Neural progenitor cell (in vitro differentiated cells): Measurements from ENCODE around the gene UVSSA. TPM values are rescaled to one million over a fixed set of nuclear protein-coding genes. Genes with fewer than 3 reads are reported as not detected.

Experiments used
- DNase-seq: peaks from one replicate; pipeline ENCODE4 v3.0.0-alpha.2; 2016; ENCODE audit warnings: low spot score
- H2AFZ ChIP-seq: fragments of 200-600 bp; sonication (generic); replicated peaks from 2 replicates; pipeline ENCODE4 v1.6.1; 2016; ENCODE audit warnings: antibody characterized with exemption
- H3F3A ChIP-seq: fragments of 200-600 bp; sonication (generic); 2 replicates; pipeline ENCODE4 v1.6.1; 2016; ENCODE audit warnings: antibody characterized with exemption, low read depth
- H3K27ac ChIP-seq: fragments of 200-600 bp; sonication (generic); 2 replicates; pipeline ENCODE4 v1.5.1; 2016; ENCODE audit warnings: mild to moderate bottlenecking
- H3K27me3 ChIP-seq: fragments of 200-600 bp; sonication (generic); 2 replicates; pipeline ENCODE4 v1.6.1; 2016; ENCODE audit warnings: mild to moderate bottlenecking, moderate library complexity
- H3K36me3 ChIP-seq: fragments of 200-600 bp; sonication (generic); 2 replicates; pipeline ENCODE4 v1.5.1; 2016
- H3K4me1 ChIP-seq: fragments of 200-600 bp; sonication (generic); 2 replicates; pipeline ENCODE4 v1.6.1; 2016; ENCODE audit warnings: mixed run types
- H3K4me2 ChIP-seq: fragments of 200-600 bp; sonication (generic); 2 replicates; pipeline ENCODE4 v1.6.1; 2016
- H3K4me3 ChIP-seq: fragments of 200-600 bp; sonication (generic); 2 replicates; pipeline ENCODE4 v1.5.1; 2016
- H3K79me2 ChIP-seq: fragments of 200-600 bp; sonication (generic); 2 replicates; pipeline ENCODE4 v1.6.1; 2016; ENCODE audit warnings: low read depth
- H3K9ac ChIP-seq: fragments of 200-600 bp; sonication (generic); 2 replicates; pipeline ENCODE4 v1.6.1; 2016
- H3K9me3 ChIP-seq: fragments of 200-600 bp; sonication (generic); 2 replicates; pipeline ENCODE4 v1.5.1; 2016; ENCODE audit warnings: low read depth
- H4K20me1 ChIP-seq: fragments of 200-600 bp; sonication (generic); 2 replicates; pipeline ENCODE4 v1.6.1; 2016; ENCODE audit warnings: low read depth
- H3K27ac Mint-ChIP-seq: 3 replicates; pipeline ENCODE4 v1.8.0; 2021; ENCODE audit warnings: mixed read lengths
- H3K27me3 Mint-ChIP-seq: 2 replicates; pipeline ENCODE4 v1.8.0; 2022; ENCODE audit warnings: low read depth, mild to moderate bottlenecking, inconsistent platforms, moderate library complexity, mixed read lengths; ENCODE audit not compliant: insufficient read depth
- H3K36me3 Mint-ChIP-seq: 3 replicates; pipeline ENCODE4 v1.8.0; 2021; ENCODE audit warnings: mixed read lengths
- H3K4me1 Mint-ChIP-seq: 3 replicates; pipeline ENCODE4 v1.8.0; 2021; ENCODE audit warnings: mixed read lengths
- H3K4me3 Mint-ChIP-seq: 3 replicates; pipeline ENCODE4 v1.8.0; 2021; ENCODE audit warnings: mild to moderate bottlenecking, moderate library complexity, mixed read lengths
- H3K9me3 Mint-ChIP-seq: 3 replicates; pipeline ENCODE4 v1.8.0; 2020; ENCODE audit warnings: mixed read lengths
- CTCF ChIP-seq: fragments of 200-600 bp; sonication (generic); IDR thresholded peaks from 2 replicates; pipeline ENCODE4 v1.5.1; 2017; ENCODE audit warnings: antibody characterized with exemption, mild to moderate bottlenecking
- EZH2 ChIP-seq: fragments of 200-600 bp; sonication (generic); IDR thresholded peaks from 2 replicates; pipeline ENCODE4 v1.6.1; 2017; ENCODE audit warnings: antibody characterized with exemption, mild to moderate bottlenecking, moderate library complexity
- EZH2phosphoT487 ChIP-seq: fragments of 200-600 bp; sonication (generic); IDR thresholded peaks from 2 replicates; pipeline ENCODE4 v1.6.1; 2017; ENCODE audit warnings: antibody characterized with exemption
- total RNA-seq: library from RNA; depleted of rRNA; stranded (reverse); fragments of >200 nt; gene quantifications from 2 replicates; pipeline ENCODE4 v1.2.3, GENCODE V29; 2015; ENCODE audit warnings: low replicate concordance

The UVSSA gene
- total RNA-seq, 1 donor from 2014 or later = 10.9 TPM

- H3F3A ChIP-seq = no peaks in the 10 kb centered on the region
- Mint-ChIP-seq H3K36me3 (no peaks in the 10 kb centered on the region), H3K9me3 (no peaks in the 10 kb centered on the region), H3K27me3 (peaks cover 4% of the 10 kb centered on the region), H3K4me1 (peaks cover 7% of the 10 kb centered on the region), H3K27ac (no peak overlapping the region), H3K4me3 (no peak overlapping the region)
- H3K36me3 ChIP-seq = no peaks in the 10 kb centered on the region
- no peaks in the 10 kb centered on the region for H3K79me2 ChIP-seq
- no peaks in the 10 kb centered on the region for H3K4me1 ChIP-seq
- H3K4me2 ChIP-seq = no peak overlapping the region
- TF ChIP-seq EZH2 (no peak), CTCF (no peak), EZH2phosphoT487 (no peak)
- H2AFZ ChIP-seq = no peak overlapping the region
- H4K20me1 ChIP-seq = peaks cover 2% of the 10 kb centered on the region
- no peak overlapping the region for H3K9ac ChIP-seq
- H3K27ac ChIP-seq = no peak overlapping the region
- no peak for DNase-seq
- no peaks in the 10 kb centered on the region for H3K9me3 ChIP-seq
- no peaks in the 10 kb centered on the region for H3K27me3 ChIP-seq
- no peak overlapping the region for H3K4me3 ChIP-seq
Observed at GRCh38 chr4:1362521-1362920, 15.5 kb downstream of the UVSSA start.

- no peak overlapping the region for H3K4me3 ChIP-seq
- Mint-ChIP-seq H3K36me3 (no peaks in the 10 kb centered on the region), H3K27me3 (peaks cover 2% of the 10 kb centered on the region), H3K4me1 (peaks cover 7% of the 10 kb centered on the region), H3K9me3 (no peaks in the 10 kb centered on the region), H3K4me3 (no peak overlapping the region), H3K27ac (no peak overlapping the region)
- peaks cover under 1% of the 10 kb centered on the region for H3K4me1 ChIP-seq
- TF ChIP-seq EZH2 (no peak), CTCF (no peak), EZH2phosphoT487 (no peak)
- no peak overlapping the region for H3K4me2 ChIP-seq
- no peak overlapping the region for H3K9ac ChIP-seq
- H3K27me3 ChIP-seq = no peaks in the 10 kb centered on the region
- no peaks in the 10 kb centered on the region for H3K79me2 ChIP-seq
- DNase-seq = no peak
- H2AFZ ChIP-seq = no peak overlapping the region
- H3K36me3 ChIP-seq = no peaks in the 10 kb centered on the region
- no peak overlapping the region for H3K27ac ChIP-seq
- no peaks in the 10 kb centered on the region for H3F3A ChIP-seq
- H3K9me3 ChIP-seq = no peaks in the 10 kb centered on the region
- H4K20me1 ChIP-seq = peaks cover 2% of the 10 kb centered on the region
Observed at GRCh38 chr4:1363513-1363912, 16.5 kb downstream of the UVSSA start.

- H3K27ac Mint-ChIP-seq = no peak overlapping the region
Observed at GRCh38 chr4:1364217-1364616, 17.2 kb downstream of the UVSSA start.

More at GRCh38 chr4:1364217-1364616, 17.2 kb downstream of the UVSSA start:
- peaks cover 7% of the 10 kb centered on the region for H3K4me1 ChIP-seq
- no peaks in the 10 kb centered on the region for H3K27me3 ChIP-seq
- H3K4me2 ChIP-seq = no peak overlapping the region
- H3K79me2 ChIP-seq = no peaks in the 10 kb centered on the region
- peaks cover 2% of the 10 kb centered on the region for H4K20me1 ChIP-seq
- no peaks in the 10 kb centered on the region for H3K36me3 Mint-ChIP-seq
- H3K9ac ChIP-seq = no peak overlapping the region
- no peaks in the 10 kb centered on the region for H3K36me3 ChIP-seq
- peaks cover 2% of the 10 kb centered on the region for H3K27me3 Mint-ChIP-seq
- no peaks in the 10 kb centered on the region for H3K9me3 Mint-ChIP-seq
- H3K4me3 Mint-ChIP-seq = no peak overlapping the region
- DNase-seq = no peak
- H3K9me3 ChIP-seq = no peaks in the 10 kb centered on the region
- peaks cover 7% of the 10 kb centered on the region for H3K4me1 Mint-ChIP-seq
- TF ChIP-seq EZH2phosphoT487 = no peak
- no peak for TF ChIP-seq CTCF
- no peak for TF ChIP-seq EZH2
- H3K27ac ChIP-seq = no peak overlapping the region
- H2AFZ ChIP-seq = no peak overlapping the region
- no peak overlapping the region for H3K4me3 ChIP-seq
- no peaks in the 10 kb centered on the region for H3F3A ChIP-seq
